GM19455 (cell line): ENCODE measurements around the gene EMILIN3.

Experiments used
- ATAC-seq: cut with Tn5 transposase; IDR thresholded peaks from one replicate; pipeline ENCODE4 v1.9.1; 2021; ENCODE audit not compliant: unreplicated experiment

EMILIN3 gene

DNA sequence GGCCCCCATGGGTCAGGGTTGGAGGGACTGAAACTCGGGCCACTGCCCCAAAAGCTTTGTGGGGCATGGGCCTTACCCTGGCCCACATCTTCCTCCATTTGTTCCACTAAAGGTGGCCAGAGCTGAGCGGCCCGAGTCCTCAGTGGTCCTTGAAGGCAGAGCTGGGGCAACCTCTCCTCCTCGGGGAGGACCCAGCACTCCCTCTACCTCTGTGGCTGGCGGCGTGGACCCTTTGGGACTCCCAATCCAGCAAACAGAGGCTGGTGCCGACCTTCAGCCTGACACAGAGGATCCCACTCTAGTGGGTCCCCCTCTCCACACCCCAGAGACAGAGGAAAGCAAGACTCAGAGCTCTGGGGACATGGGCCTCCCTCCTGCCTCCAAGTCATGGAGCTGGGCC lies 16.7 kb downstream of the EMILIN3 start:
- no peak for ATAC-seq

DNA sequence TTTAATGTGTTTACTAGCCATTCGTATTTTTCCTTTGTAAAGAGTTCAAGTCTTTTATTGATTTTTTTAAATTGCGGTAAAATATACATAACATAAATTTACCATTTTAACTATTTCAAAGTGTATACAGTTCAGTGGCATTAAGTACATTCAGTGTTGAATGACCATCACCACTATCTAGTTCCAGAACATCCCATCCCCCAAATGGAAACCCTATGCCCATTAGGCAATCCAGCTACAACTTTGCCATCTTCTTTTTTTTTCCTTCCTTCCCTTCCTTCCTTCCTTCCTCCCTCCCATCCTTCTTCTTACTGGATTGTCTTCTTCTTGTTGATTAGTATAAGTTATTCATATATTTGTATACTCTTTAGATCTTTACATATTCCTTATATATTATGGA lies 17.4 kb downstream of the EMILIN3 start:
- no peak for ATAC-seq

DNA sequence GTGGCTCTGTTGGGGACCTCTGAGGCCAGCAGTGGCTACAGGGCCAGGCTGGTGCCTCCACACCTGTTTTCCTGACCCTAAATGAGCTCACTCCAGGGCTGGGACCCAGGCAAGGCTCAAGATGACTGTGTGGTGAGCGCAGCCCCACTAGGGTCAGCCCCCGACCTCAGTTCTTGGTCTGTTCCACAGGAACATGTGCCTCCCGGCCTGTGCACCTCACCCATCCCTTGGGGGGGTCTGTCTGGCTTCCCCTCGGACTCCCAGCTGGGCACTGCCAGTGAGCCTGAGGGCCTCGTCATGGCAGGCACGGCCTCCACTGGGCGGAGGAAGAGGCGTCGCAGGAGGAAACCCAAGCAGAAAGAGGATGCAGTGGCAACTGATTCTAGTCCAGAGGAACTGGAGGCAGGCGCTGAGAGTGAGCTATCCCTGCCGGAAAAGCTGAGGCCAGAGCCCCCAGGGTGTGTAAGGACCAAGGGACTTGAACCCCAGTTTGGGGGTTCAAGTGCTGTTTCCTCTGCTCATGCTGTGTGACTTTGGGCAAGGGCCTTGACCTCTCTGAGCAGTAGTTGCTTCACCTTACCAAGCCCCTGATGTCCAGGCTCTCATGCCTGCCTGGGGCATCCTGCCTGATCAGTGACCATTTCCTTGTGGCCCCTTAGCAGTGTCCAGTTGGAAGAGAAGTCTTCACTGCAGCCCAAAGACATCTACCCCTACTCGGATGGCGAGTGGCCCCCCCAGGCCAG lies 18.0 kb downstream of the EMILIN3 start:
- no peak for ATAC-seq

DNA sequence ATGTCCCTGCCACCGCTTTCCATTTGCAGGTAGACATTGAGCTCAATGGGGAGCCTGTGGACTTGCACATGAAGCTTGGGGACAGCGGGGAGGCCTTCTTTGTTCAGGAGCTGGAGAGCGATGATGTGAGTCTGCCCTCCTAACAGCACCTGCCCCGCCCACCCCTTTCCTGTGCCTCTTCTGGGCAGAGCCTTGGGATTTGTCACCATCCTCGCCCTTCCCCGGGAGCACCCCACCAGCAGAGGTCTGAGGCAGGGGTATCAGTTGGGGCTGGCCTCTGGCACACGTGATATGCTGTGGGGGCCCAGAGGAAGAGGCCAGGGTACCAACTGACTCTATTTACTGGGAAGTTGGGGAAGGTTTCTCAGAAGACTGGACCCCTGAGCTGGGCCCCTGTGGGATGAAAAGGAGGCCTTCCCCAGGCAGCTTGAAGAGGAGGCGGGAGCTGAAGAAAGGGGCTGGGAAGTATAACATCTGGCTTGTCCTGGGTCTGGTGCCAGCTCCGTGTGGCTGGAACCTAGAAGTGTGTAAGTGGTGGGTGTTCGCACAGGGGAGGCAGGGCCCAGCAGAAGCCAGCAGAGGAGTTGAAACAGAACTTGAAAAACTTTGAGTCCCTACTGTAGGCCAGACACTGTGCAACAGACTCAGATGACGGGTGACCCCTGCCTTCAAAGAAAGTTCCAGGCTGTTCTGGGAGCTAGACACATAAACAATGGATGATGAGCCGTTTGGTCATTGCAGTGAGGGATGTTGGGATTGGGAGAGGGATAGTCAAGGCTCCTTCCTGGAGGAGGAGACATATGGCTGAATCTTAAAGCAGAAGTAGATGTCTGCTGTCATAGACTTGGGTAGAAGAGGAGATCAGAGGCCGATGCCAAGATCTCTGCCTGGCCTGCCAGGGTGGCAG lies 18.8 kb downstream of the EMILIN3 start:
- ATAC-seq = no peak

DNA sequence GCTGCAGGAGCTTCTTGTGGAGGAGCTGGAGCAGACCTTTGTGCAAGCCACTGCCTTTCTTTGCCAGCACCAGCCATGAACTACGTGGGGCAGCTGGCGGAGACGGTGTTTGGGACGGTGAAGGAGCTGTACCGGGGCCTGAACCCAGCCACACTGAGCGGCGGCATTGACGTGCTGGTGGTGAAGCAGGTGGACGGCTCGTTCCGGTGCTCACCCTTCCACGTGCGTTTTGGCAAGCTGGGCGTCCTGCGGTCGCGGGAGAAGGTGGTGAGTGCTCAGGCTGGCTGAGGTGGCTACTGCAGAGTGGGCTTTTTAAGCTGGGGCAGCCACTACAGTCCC lies 20.9 kb downstream of the EMILIN3 start:
- no peak for ATAC-seq

DNA sequence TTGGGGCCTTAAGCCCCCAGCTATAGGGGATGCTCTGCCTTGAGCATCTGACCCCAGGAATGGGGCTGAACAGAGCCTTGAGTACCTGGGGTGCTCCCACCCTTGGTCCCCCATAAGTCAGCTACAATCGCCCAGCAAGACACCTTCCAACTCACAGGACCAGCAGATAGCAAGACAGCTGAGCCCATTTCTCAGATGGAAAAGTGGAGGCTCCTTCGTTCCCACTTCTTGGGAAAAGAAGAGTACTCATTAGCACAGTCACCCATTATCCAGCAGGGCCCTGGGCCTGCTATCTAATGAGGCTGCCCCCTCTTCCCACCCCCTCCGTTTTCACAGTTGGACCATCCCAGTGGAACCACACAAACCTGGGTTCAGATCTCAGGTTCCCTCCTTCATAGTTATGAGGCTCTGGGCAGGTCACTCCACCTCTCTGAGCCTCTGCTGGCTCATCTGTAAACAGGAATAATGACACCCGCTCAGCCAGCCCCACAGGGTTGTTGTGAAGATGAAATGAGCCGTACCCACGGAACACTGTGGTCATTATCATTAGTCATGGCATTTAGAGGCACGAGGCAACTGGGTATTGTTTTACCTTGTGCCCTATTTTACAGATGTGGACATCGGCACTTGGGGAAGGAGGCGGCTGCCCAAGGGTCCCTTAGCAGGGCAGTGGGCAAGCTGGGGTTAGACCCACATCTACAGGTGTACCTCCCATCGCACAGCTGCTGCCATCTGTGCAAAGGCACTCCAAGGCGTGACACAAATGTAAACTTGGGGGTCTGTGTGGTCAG lies 21.5 kb downstream of the EMILIN3 start:
- ATAC-seq = no peak

DNA sequence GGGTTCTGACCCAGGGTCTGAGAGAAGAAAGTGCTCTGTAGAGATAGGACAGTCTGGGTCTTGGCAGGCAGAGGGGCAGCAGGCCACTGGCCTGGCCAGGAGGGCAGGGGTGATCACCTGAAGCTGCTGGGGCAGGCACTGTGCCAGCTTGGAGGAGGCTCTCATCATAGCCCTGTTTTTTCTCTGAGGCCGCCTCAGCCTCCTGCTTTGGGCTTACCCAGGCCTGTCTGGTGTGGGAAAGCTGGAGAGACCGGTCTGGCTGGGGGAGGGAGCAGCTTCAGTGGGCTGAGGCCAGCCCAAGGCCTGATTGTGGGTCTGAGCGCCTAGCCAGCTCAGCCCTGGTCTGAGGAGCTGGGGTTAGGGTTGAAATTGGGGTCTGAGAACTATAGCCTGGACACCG lies 22.1 kb downstream of the EMILIN3 start:
- ATAC-seq = no peak

DNA sequence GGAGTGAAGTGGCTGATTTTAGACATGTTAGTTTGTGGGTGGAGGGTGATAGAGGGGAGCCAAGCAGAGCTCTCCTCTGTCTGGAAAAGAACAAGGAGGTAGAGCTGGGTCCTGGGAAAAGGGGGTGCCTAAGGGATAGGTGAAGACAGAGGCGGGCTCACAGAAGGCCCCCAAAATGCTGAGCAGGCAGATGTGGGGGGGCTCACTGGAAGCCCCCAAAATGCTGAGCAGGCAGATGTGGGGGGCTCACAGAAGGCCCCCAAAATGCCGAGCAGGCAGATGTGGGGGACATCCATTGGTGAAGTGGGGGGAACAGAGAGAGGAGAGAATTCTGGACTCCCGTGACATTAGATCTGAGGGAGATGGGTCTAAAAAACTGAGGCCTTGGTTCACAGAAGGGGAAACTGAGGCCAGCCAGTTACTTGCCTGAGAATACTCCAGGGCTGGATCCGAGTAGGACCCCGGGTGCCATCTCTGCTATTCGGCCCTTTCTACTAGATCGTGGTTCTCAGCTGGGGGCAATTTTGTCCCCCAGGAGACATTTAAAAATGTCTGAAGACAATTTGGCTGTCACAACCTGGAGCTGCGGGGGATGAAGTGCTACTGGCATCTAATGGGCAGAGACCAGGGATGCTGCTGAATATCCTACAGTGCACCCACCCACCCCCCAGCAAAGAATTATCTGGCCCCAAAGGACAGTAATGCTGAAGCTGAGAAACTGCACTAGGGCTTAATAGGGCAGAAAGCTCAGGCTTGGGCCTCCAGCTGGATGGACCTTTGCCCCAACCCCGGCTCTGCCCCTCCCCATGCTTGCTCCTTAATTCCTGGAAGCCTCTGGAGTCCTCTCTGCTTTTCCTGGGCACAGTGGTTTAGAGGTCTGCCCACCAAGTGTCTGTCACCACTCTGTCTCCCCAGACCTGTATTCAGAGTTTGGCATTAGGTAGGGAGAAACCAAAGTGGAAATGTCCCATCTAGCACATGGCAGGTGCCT lies 23.8 kb downstream of the EMILIN3 start:
- ATAC-seq = no peak

DNA sequence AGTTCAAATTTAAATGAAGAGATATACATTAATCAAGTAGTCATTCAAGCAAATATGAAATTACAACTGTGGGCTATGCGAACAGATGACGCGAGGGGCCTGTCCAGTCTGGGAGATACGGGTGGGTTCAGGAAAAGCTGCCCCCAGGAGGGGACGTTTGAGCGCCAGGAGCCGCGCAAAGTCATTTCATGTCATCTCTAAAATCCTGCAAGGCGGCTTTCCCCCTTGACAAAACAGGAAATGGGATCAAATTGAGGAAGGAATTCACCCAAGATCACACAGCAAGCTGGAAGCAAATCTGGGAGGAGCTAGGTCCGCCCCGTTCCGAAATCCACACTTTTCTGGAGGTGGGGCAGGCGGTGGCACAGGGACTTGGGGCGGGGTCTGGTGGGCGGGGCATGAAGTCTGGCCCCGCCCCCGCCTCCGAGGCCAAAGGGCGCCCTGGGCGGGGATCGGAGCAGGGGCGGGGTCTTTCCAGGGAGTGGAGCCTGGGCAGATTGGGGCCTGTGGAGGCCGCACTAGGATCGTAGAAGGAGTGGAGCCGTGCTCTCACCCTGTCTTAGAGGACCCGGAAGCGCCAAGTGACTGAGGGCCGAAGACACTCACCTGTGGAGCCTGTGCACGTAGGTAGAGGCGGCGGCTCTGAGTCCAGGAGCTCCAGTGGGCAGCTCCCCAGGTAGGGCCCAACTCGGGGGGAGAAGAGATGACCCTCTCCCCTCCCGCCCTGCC lies 26.1 kb downstream of the EMILIN3 start, which contains the start of gene LPIN3:
LPIN3 (plus strand) TSS at position 495 of the 729 bp plus-strand sequence. CDS start 4,983 bp downstream, outside the sequence.
- peak; percentile 35 for ATAC-seq

DNA sequence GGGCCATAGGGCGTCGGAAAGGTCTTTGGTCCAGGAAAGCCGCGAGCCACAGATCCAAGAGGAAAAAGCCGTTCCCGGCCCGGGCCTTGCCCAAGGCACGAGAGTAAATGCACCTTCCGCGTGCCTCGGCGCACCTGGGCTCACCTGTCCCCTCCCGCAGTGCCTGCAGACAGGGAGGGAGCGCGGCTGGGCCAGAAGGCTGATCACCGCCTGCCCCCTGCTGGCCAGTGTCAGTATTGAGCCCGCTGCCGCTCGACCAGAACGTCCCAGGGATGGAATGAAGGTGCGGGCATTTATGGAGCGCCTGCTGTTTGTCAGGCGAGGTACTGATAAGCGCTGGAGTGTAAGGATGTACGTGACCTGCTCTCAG lies 26.7 kb downstream of the EMILIN3 start:
- ATAC-seq = peak; percentile 71

DNA sequence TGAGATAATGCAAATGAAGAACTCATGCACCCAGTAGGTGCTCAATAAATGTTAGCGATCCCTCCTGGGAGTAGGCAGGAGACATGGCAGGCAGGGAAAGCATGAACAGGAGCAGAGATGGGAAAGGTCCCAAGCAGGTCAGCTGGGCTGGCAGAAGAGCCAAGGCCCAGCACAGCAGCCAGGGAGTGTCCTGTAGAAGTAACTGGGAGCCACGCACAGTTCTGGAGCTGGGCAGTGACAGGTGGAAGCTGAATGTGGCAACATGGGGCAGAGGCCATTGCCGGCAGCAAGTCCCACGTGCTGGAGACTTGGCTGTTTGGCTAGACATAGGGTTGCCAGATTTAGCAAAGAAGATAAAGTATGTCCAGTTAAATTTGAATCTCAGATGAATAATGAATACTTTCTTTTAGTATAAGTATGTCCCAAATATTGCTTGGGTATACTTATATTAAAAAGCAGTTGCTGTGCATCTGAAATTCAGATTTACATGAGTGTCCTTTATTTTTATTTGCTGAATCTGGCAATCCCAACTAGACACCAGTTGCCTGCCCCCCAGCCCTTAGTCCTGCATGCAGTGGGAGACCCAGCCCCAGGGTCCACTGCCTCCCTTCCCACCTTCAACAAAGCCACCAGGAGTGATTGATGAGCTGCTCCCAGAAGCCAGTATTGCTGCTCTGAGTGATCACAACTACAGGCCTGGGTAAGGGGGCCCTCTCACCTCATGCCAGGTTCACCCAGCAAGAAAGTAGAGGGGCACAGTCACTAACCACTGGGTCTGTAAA lies 29.7 kb downstream of the EMILIN3 start:
- ATAC-seq = no peak

DNA sequence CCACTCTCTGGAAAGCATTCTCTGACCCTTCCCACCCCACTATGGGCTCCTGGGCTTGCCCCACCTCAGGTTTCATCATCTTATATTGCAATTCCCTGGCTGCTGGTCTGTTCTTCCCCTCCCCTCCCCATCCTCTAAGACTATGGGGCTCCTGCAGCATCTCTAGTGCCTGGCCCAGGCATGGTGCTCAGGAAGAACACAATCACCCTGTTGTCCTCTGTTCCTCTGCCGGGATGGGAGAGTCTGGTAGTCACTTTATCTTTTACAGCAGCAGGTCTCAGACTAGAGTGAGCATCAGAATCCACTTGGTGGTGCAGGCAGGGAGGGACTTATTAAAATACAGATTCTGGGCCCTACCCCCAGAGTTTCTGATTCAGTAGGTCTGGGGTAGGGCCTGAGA lies 31.0 kb downstream of the EMILIN3 start:
- no peak for ATAC-seq

DNA sequence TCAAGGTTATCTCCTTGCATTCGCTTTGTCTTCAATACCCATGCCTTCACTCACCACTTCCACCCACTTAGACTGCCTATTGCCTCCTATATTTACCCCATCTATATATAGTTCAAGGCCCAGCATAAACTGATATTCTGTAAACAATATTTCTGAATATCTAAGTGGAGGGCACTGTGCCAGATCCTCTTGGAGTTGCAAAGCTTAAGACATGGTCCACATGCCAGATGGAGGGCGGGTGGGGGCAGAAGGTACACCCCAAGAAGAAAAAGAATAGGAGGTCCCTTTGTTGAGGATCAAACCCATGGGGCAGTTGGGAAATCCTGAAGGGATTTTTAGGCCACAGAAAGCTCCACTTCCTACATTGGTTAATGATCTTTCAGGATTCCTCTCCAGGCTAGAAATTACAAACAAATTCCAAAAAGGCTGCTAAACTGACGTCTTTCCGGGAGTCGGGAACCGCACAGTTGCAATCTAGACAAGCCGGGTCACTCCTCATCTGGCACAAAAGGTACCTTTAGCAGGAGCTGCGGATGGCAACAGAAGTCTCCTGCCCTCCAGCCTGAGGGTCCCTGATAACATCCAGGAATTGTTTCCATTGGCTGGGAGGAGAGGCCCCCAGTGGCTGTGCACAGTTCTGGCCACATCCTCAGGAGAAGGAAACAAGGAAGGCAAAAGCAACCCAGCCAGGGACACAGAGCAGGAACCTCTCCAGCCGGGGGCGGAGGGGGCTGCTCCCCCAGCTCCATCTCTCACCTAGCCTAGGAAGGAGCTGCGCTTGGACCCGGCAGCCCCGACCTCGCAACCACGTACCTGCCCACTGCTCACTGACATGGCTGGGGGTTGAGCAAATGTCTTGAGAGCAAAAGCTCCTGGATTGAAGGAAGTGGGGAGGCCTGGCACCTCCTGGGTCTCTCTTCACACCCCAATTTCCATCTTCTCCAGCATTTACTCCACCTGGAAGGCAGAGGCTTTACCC lies 31.9 kb downstream of the EMILIN3 start:
- ATAC-seq = no peak

DNA sequence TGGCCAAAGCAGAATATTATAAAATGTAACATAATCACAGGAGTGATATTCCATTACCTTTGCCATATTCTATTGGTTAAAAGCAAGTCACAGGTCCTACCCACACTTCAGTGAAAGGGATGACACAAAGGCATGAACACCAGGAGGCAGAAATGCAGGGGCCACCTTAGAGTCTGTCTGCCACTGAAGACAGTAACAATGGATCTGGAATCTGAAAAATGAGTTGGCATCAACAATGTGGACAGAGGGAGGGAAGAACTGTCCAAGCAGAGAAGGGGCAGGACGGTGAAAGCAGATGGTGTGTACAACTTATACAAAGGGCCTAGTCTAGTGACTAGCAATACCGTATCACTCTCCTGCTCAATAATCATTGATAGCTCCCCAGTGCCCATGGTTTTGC lies 32.6 kb downstream of the EMILIN3 start:
- no peak for ATAC-seq

DNA sequence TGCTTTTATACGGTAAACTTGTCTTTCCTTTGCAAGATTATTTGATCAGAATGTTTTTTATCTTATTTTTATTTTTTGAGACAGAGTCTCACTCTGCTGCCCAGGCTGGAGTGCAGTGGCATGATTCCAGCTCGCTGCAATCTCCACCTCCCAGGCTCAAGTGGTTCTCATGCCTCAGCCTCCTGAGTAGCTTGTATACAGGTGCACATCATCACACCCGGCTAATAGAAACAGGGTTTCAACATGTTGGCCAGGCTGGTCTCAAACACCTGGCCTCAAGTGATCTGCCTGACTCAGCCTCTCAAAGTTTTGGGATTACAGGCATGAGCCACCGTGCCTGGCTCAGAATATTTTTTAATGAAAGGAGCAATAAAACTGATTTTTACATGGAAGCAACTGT lies 34.9 kb downstream of the EMILIN3 start:
- ATAC-seq = no peak

DNA sequence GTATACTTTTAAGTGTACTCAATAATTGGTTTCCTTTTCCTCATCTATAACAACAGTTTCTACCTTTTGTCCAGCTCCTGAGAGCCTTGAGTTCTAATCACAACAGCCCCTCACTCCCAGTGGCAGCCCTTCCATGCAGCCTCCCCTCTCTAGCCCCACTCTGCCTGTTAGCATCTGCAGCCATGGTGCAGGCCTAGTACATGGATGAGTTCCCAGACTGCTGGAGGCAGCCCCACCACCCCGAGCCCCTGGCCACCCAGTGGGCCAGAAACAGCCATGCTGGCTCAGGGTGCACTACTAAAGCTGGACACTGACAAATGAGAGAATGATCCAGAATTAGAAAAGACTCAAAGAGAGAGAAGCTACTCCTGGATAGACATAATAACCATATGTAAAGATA lies 35.7 kb downstream of the EMILIN3 start:
- ATAC-seq = no peak

DNA sequence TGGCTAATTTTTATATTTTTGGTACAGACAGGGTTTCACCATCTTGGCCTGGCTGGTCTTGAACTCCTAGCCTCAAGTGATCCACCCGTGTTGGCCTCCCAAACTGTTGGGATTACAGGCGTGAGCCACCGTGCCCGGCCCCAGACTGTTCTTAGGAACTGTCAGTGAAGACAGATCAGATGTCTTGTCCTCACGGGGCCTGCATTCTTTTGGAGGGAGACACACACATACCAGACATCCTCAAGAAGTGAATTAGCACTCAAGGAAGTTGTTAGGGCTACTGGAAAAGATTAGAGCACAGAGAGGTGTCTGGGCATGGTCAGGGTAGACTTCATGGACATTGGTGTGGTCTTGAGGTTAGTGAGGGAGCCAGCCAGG lies 36.3 kb downstream of the EMILIN3 start:
- ATAC-seq = no peak
